Measurements from ENCODE around the gene CSHL1.

- TF ChIP-seq CTCF (IDR thresholded peaks at IDR 0.05) (no peak), POLR2A (IDR thresholded peaks at IDR 0.05) (no peak)
These were observed 17.2 kb upstream of the CSHL1 start for GRCh38 chr17:63928172-63928666.
